Epithelial cell of proximal tubule (primary cell): ENCODE data around the gene ACE. TPM values are rescaled to one million over a fixed set of nuclear protein-coding genes. Genes with fewer than 3 reads are reported as not detected.

Experiments used
- DNase-seq: peaks from one replicate; pipeline ENCODE4 v3.0.0-alpha.2; 2011; ENCODE audit warnings: low read depth
- H3K4me3 ChIP-seq: 2 replicates; pipeline ENCODE4 v1.5.1; 2011; ENCODE audit warnings: low read depth, mild to moderate bottlenecking, low read length
- CTCF ChIP-seq: conservative IDR thresholded peaks from 2 replicates; pipeline ENCODE4 v1.5.1; 2012; ENCODE audit warnings: low read depth, mild to moderate bottlenecking, low read length
- total RNA-seq: library from RNA; depleted of rRNA; stranded (reverse); fragments of >200 nt; gene quantifications from 2 replicates; pipeline ENCODE4 v1.2.3, GENCODE V29; 2015

The ACE gene
- total RNA-seq, 1 donor from 2014 or later: 1.3 TPM

DNA sequence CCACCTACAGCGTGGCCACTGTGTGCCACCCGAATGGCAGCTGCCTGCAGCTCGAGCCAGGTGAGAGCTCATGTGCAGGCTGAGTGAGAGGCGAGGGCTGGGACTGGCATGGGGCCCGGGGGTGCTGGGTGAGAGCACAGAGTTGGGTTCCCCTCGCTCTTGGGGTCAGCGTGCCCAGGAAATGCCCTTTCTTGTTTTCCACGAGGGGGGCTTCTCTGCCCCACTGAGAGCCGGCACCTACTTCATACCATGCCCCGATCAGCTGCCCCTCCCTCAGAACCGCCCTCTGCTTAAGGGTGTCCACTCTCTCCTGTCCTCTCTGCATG, 10.1 kb downstream of the ACE start:
- H3K4me3 ChIP-seq: no peak overlapping the region
- DNase-seq: no peak
- TF ChIP-seq CTCF: no peak

DNA sequence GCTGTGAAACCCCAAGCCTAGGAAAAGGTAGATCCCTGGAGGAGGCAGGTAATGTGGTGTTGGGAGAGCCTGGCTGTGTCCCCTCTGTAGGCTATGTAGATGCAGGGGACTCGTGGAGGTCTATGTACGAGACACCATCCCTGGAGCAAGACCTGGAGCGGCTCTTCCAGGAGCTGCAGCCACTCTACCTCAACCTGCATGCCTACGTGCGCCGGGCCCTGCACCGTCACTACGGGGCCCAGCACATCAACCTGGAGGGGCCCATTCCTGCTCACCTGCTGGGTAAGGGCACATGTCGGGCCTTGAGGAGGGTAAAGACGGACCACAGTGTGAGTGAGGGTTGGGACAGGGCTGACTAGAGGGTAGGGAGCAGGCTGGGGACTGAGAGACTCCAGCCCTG, 12.0 kb downstream of the ACE start:
- no peak for TF ChIP-seq CTCF
- no peak overlapping the region for H3K4me3 ChIP-seq
- no peak for DNase-seq

DNA sequence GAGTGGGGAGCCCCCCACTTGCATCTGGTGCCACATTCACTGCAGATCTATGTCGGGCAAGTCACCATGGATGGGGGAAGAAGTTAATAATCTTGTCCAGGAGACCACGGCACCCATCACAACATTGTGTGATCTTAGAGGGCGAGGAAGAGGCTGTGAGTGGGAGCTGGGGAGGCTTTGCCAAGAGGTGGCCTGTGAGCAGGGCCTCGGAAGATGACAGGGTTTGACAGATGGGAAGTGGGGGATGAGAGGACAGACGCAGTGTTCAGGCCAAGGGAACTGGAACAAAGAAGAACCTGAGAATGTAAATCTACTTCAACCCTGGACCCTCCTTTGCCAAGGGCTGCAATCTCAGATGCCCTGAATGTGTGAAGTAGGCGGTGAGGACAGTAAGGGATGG, 12.4 kb downstream of the ACE start:
- TF ChIP-seq CTCF: no peak
- H3K4me3 ChIP-seq: no peak overlapping the region
- no peak for DNase-seq

GRCh38 chr17:63490329-63490728, 13.5 kb downstream of the ACE start:
- TF ChIP-seq CTCF: no peak
- no peak overlapping the region for H3K4me3 ChIP-seq
- no peak for DNase-seq

GRCh38 chr17:63490858-63491400, 14.1 kb downstream of the ACE start:
- H3K4me3 ChIP-seq: no peak overlapping the region
- DNase-seq: no peak
- no peak for TF ChIP-seq CTCF

GRCh38 chr17:63491413-63491812, 14.6 kb downstream of the ACE start:
- TF ChIP-seq CTCF: no peak
- DNase-seq: no peak
- no peak overlapping the region for H3K4me3 ChIP-seq

GRCh38 chr17:63491977-63492618, 15.2 kb downstream of the ACE start:
- no peak overlapping the region for H3K4me3 ChIP-seq
- no peak for TF ChIP-seq CTCF
- DNase-seq: no peak
